HEK293 (cell line): Measurements from ENCODE around the gene PAXX.

Source experiments
- CTCF ChIA-PET: fragments of 350-600 bp; formaldehyde crosslinking; extraction: SDS; loops from one replicate; lab custom pipeline; 2021; ENCODE audit warnings: antibody characterized with exemption; lab: Yijun Ruan, JAX
- POLR2A ChIA-PET: fragments of 300-600 bp; formaldehyde crosslinking; extraction: SDS; loops from one replicate; lab custom pipeline; 2020; ENCODE audit warnings: antibody characterized with exemption, inconsistent platforms; lab: Yijun Ruan, JAX
- H3K27ac ChIP-seq: fragments of 200-500 bp; sonication (Bioruptor generic); 2 replicates; pipeline ENCODE4 v1.5.1; 2014; ENCODE audit warnings: low read depth, low read length, control low read depth, inconsistent platforms; ENCODE audit errors: extremely low read depth
- H3K36me3 ChIP-seq, 2 experiments: fragments of 200-500 bp in 1 of 2; sonication (Bioruptor generic) in 1 of 2; 1 replicate in 1 of 2; 2 replicates in 1 of 2; pipeline ENCODE4 v1.5.1; 2014 to 2017; ENCODE audit warnings: inconsistent platforms in 2 of 2, low read length in 2 of 2; ENCODE audit not compliant: control insufficient read depth in 2 of 2, insufficient read depth in 1 of 2
- H3K4me1 ChIP-seq: fragments of 200-500 bp; sonication (Bioruptor generic); 2 replicates; pipeline ENCODE4 v1.5.1; 2014; ENCODE audit warnings: mild to moderate bottlenecking, low read length, inconsistent platforms; ENCODE audit not compliant: control insufficient read depth, insufficient read depth
- H3K4me3 ChIP-seq: 2 replicates; pipeline ENCODE4 v1.5.1; 2011; ENCODE audit warnings: low read depth, mild to moderate bottlenecking, control low read depth, low read length, moderate library complexity
- H3K9me3 ChIP-seq: fragments of 200-500 bp; sonication (Bioruptor generic); 2 replicates; pipeline ENCODE4 v1.5.1; 2014; ENCODE audit warnings: low read depth, low read length, inconsistent platforms; ENCODE audit not compliant: control insufficient read depth, insufficient read depth
- FEZF1 ChIP-seq: fragments of 450-650 bp; formaldehyde crosslinking; IDR thresholded peaks from 2 replicates; pipeline ENCODE4 v1.5.1; 2016; ENCODE audit warnings: missing biosample characterization, missing genetic modification characterization
- GLIS2 ChIP-seq: fragments of 450-650 bp; formaldehyde crosslinking; IDR thresholded peaks from 2 replicates; pipeline ENCODE4 v1.5.1; 2016; ENCODE audit warnings: missing biosample characterization, missing genetic modification characterization
- KLF8 ChIP-seq: fragments of 450-650 bp; formaldehyde crosslinking; IDR thresholded peaks from 2 replicates; pipeline ENCODE4 v1.5.1; 2016; ENCODE audit warnings: missing biosample characterization, missing genetic modification characterization
- SP2 ChIP-seq: fragments of 450-650 bp; formaldehyde crosslinking; IDR thresholded peaks from 2 replicates; pipeline ENCODE4 v1.5.1; 2016; ENCODE audit warnings: missing biosample characterization, missing genetic modification characterization
- ZBTB10 ChIP-seq: fragments of 450-650 bp; formaldehyde crosslinking; IDR thresholded peaks from 2 replicates; pipeline ENCODE4 v1.5.1; 2016; ENCODE audit warnings: missing biosample characterization, missing genetic modification characterization
- ZNF140 ChIP-seq: fragments of 450-650 bp; formaldehyde crosslinking; IDR thresholded peaks from 2 replicates; pipeline ENCODE4 v1.5.1; 2016; ENCODE audit warnings: missing biosample characterization, missing genetic modification characterization
- ZNF184 ChIP-seq: fragments of 450-650 bp; IDR thresholded peaks from 2 replicates; pipeline ENCODE4 v1.5.1; 2018; ENCODE audit warnings: missing biosample characterization, mild to moderate bottlenecking, missing genetic modification characterization
- ZNF391 ChIP-seq: fragments of 450-650 bp; formaldehyde crosslinking; IDR thresholded peaks from 2 replicates; pipeline ENCODE4 v1.5.1; 2016; ENCODE audit warnings: low read depth, missing biosample characterization, missing genetic modification characterization, borderline replicate concordance
- ZNF521 ChIP-seq: fragments of 450-650 bp; formaldehyde crosslinking; IDR thresholded peaks from 2 replicates; pipeline ENCODE4 v1.5.1; 2017; ENCODE audit warnings: missing biosample characterization, mild to moderate bottlenecking, missing genetic modification characterization
- ZNF529 ChIP-seq: fragments of 450-650 bp; formaldehyde crosslinking; IDR thresholded peaks from 2 replicates; pipeline ENCODE4 v1.5.1; 2017; ENCODE audit warnings: missing genetic modification characterization, missing biosample characterization; ENCODE audit not compliant: insufficient replicate concordance
- ZNF621 ChIP-seq: fragments of 450-650 bp; formaldehyde crosslinking; IDR thresholded peaks from 2 replicates; pipeline ENCODE4 v1.5.1; 2017; ENCODE audit warnings: missing biosample characterization, missing genetic modification characterization
- ZNF623 ChIP-seq: fragments of 450-650 bp; formaldehyde crosslinking; IDR thresholded peaks from 2 replicates; pipeline ENCODE4 v1.5.1; 2016; ENCODE audit warnings: missing biosample characterization, missing genetic modification characterization
- ZNF785 ChIP-seq: fragments of 450-650 bp; formaldehyde crosslinking; IDR thresholded peaks from 2 replicates; pipeline ENCODE4 v1.5.1; 2016; ENCODE audit warnings: missing biosample characterization, missing genetic modification characterization
- TF ChIP-seq, protein P1 (sequence below): fragments of 450-650 bp; formaldehyde crosslinking; IDR thresholded peaks from 2 replicates; pipeline ENCODE4 v1.5.1; 2017; ENCODE audit warnings: missing biosample characterization, missing genetic modification characterization
- TF ChIP-seq, protein P2 (sequence below): fragments of 450-650 bp; formaldehyde crosslinking; IDR thresholded peaks from 2 replicates; pipeline ENCODE4 v1.5.1; 2016; ENCODE audit warnings: missing biosample characterization, missing genetic modification characterization

Gene PAXX

DNA sequence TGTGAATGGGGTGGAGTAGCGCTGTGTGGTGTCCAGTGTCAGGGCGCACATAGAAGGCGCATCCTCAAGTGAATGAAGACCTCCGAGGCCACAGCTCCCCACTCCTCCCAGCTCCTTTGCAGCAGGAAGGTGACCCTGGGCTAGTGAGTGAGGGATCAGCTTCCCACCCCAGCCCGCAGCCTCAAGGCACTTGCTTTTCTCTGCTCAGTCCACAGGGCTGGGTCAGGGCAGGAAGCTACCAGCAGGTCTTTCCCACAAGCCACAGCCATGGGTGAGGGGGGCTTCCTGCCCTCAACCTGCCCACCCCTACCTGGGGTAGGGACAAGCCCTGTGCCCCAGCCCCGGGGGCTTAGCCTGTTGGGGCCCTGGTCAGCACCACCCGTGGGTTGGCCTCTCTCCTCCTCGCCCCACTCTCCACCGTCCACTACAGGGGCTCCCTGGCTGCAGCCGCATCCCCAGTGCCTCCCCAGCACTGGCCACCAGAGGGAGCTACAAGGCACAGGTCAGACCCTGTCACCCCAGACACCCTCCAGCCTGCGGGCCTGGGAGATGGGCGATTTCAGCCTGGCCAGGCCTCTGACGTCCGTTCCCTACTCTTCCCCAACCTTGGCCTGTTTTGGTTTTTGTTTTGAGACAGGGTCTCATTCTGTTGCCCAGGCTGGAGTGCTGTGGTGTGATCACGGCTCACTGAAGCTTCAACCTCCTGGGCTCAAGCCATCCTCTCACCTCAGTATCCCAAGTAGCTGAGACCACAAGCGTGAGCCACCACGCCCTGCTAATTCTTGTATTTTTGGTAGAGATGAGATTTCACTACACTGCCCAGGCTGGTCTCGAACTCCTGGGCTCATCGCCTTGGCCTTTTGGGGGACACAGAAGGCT lies 37.1 kb downstream of the PAXX start (continued):
- TF ChIP-seq, protein P1, sequence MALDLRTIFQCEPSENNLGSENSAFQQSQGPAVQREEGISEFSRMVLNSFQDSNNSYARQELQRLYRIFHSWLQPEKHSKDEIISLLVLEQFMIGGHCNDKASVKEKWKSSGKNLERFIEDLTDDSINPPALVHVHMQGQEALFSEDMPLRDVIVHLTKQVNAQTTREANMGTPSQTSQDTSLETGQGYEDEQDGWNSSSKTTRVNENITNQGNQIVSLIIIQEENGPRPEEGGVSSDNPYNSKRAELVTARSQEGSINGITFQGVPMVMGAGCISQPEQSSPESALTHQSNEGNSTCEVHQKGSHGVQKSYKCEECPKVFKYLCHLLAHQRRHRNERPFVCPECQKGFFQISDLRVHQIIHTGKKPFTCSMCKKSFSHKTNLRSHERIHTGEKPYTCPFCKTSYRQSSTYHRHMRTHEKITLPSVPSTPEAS (tag by site-specific recombination): no peak
- TF ChIP-seq KLF8 (peak; percentile 69), ZNF521 (tag by site-specific recombination) (no peak), ZBTB10 (tag by site-specific recombination) (peak; percentile 83), ZNF140 (tag by site-specific recombination) (no peak), GLIS2 (tag by site-specific recombination) (no peak), FEZF1 (tag by site-specific recombination) (no peak), SP2 (tag by site-specific recombination) (peak; percentile 29), ZNF184 (no peak), ZNF529 (tag by site-specific recombination) (no peak), ZNF621 (tag by site-specific recombination) (no peak), ZNF391 (tag by site-specific recombination) (peak; percentile 54; the same call in 1 of the 2 replicates)
- TF ChIP-seq, protein P2, sequence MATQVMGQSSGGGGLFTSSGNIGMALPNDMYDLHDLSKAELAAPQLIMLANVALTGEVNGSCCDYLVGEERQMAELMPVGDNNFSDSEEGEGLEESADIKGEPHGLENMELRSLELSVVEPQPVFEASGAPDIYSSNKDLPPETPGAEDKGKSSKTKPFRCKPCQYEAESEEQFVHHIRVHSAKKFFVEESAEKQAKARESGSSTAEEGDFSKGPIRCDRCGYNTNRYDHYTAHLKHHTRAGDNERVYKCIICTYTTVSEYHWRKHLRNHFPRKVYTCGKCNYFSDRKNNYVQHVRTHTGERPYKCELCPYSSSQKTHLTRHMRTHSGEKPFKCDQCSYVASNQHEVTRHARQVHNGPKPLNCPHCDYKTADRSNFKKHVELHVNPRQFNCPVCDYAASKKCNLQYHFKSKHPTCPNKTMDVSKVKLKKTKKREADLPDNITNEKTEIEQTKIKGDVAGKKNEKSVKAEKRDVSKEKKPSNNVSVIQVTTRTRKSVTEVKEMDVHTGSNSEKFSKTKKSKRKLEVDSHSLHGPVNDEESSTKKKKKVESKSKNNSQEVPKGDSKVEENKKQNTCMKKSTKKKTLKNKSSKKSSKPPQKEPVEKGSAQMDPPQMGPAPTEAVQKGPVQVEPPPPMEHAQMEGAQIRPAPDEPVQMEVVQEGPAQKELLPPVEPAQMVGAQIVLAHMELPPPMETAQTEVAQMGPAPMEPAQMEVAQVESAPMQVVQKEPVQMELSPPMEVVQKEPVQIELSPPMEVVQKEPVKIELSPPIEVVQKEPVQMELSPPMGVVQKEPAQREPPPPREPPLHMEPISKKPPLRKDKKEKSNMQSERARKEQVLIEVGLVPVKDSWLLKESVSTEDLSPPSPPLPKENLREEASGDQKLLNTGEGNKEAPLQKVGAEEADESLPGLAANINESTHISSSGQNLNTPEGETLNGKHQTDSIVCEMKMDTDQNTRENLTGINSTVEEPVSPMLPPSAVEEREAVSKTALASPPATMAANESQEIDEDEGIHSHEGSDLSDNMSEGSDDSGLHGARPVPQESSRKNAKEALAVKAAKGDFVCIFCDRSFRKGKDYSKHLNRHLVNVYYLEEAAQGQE (tag by site-specific recombination): 0 out of 2 replicates have a peak, but pooled peaks have one; percentile 12

GRCh38 chr9:137030006-137030405 lies 37.8 kb downstream of the PAXX start:
- H3K4me3 ChIP-seq: no peak overlapping the region
- H3K9me3 ChIP-seq: no peaks in the 10 kb centered on the region
- H3K4me1 ChIP-seq: peaks cover 2% of the 10 kb centered on the region; the same call in 1 of the 2 replicates
- H3K27ac ChIP-seq: no peak overlapping the region
- CTCF ChIA-PET: interaction anchor here (0.6 to 5.8 kb wide), 68 partner anchors 9 to 866 kb away, joined by 3 to 86 read pairs (median 6); partner anchors contain the start of genes C8G, CLIC3, LCN15 and NPDC1
- POLR2A ChIA-PET: interaction anchor here (0.5 to 1.7 kb wide), 10 partner anchors 11 to 211 kb away, joined by 3 to 8 read pairs (median 3); partner anchors contain the start of genes CLIC3, PAXX and TUBB4B
- no peaks in the 10 kb centered on the region for H3K36me3 ChIP-seq
- TF ChIP-seq ZNF623 (tag by site-specific recombination): 0 out of 2 replicates have a peak, but pooled peaks have one; percentile 11
- no peak for TF ChIP-seq ZNF785 (tag by site-specific recombination)
